Mesodermal cell (in vitro differentiated cells): ENCODE data around the gene PDCL3.
A peak's percentile ranks its signal among the peaks of the same experiment; 100 is the strongest.

Experiments
- H3K27ac ChIP-seq: 2 replicates; pipeline ENCODE4 v1.7.0; 2013; ENCODE audit warnings: mild to moderate bottlenecking, low read depth, low read length, moderate library complexity; ENCODE audit not compliant: severe bottlenecking
- H3K36me3 ChIP-seq: 2 replicates; pipeline ENCODE4 v1.7.1; 2013; ENCODE audit warnings: mild to moderate bottlenecking, low read length, moderate library complexity; ENCODE audit not compliant: control insufficient read depth, insufficient read depth
- H3K4me1 ChIP-seq: one replicate; pipeline ENCODE4 v1.7.1; 2013; ENCODE audit warnings: mild to moderate bottlenecking, low read length; ENCODE audit not compliant: insufficient read depth, control insufficient read depth, poor library complexity, severe bottlenecking
- H3K4me3 ChIP-seq: 2 replicates; pipeline ENCODE4 v1.7.0; 2013; ENCODE audit warnings: low read length, control low read depth, mild to moderate bottlenecking; ENCODE audit not compliant: insufficient read depth, poor library complexity, severe bottlenecking; ENCODE audit errors: extremely low read depth
- H3K9me3 ChIP-seq: 2 replicates; pipeline ENCODE4 v1.7.1; 2013; ENCODE audit warnings: mild to moderate bottlenecking, low read length, moderate library complexity; ENCODE audit not compliant: control insufficient read depth
- WGBS, 2 experiments: methylation state at CpG; one replicate each; pipeline ENCODE4 v1.1.5; 2013; ENCODE audit warnings: missing lambda C conversion rate in 2 of 2; ENCODE audit not compliant: insufficient coverage in 2 of 2; 5-methylcytosine and 5-hydroxymethylcytosine counted together

PDCL3 gene

DNA sequence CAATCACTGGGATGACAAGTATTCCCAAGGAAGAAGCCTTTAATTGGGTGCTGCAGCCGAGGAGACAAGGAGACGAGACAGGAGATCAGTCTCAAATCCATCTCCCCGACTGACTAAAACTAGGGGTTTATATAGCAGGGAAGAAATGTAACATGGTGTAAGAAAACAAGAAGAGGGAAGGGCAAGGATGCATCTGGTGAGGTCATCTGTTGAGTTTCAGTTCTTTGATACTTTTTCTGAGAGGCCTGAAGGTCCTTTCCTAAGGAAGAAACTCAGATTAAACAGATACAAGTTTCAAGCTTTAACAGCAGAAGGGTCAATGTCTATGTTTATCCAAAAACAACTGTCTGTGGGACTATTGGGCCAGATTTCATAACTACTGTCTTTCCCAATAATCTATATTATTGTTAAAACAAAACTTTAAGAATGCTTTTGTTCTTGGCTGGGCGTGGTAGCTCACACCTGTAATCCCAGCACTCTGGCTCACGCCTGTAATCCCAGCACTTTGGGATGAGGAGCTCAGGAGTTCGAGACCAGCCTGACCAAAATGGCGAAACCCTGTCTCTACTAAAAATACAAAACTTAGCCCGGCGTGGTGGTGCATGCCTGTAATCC lies 2.5 kb upstream of the PDCL3 start:
- 90 to 98% methylated on average over 6 to 9 of the region's 9 CpGs for WGBS, 2 experiments

DNA sequence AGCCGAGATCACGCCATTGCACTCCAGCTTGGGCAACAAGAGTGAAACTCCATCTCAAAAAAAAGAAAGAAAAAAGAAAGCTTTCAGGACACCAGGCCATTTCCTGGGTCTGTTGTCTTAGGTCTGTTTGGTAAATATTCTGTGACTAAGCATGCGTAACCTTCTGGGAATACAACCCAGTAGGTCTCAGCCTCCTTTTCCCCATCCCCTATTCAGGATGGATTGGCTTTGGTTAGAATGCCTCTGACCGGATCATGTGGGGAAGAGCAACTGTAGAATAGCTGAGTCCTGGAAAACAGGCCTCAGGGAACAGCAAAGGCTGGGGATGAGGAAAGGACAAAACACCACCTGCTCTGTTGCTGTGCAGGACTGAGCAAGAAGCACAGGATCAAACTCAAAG lies 1.6 kb upstream of the PDCL3 start:
- no peak overlapping the region for H3K4me3 ChIP-seq
- peaks cover 3% of the 10 kb centered on the region for H3K36me3 ChIP-seq
- no peaks in the 10 kb centered on the region for H3K4me1 ChIP-seq
- 100% methylated on average over 1 to 2 of the region's 4 CpGs for WGBS, 2 experiments
- no peak overlapping the region for H3K27ac ChIP-seq
- H3K9me3 ChIP-seq, result no peaks in the 10 kb centered on the region

More for the DNA sequence above, 2.5 kb upstream of the PDCL3 start:
- H3K36me3 ChIP-seq, result peaks cover 3% of the 10 kb centered on the region
- no peak overlapping the region for H3K4me3 ChIP-seq
- H3K4me1 ChIP-seq, result no peaks in the 10 kb centered on the region
- no peak overlapping the region for H3K27ac ChIP-seq
- no peaks in the 10 kb centered on the region for H3K9me3 ChIP-seq

DNA sequence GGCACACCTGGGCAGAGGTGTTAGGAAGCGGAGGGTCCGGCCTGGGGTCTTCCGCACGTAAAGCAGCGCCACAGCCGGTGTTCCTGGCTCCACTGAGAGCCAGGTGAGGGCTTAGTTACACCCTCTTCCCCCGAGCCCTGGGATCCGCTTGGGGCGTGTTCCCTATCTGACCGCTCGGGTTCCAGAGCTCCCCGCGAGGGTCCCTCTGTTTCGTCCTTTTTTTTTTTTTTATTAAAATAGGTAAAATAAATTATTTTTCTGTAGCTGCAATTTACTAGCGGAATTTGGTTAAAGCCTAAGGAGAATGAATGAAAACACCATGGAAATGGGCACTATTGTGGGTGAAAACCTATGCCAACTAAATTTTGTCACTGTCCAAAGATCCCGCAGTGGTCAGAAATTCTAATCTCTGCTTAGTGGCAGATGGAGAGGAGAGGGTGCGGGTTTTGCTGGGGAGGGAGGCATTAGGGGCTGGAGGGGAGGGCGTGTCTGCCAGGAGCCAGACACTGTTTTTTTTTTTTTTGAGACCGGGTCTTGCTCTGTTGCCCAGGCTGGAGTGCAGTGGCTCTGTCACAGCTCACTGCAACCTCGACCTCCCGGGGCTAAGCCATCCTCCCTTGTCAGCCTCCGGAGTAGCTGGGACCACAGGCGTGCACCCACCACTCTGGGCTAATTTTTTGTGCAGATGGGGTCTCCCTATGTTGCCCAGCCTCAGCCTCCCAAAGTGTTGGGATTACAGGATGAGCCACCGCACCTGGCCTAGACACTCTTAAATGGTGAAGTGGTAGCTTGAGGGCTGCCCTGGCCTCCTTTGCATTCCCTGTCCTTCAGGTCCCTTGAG lies 834 bp downstream of the PDCL3 start:
- WGBS, 2 experiments, result 49% methylated on average over 13 to 15 of the region's 24 CpGs
- peak overlapping the region; percentile 92 for H3K27ac ChIP-seq
- H3K4me1 ChIP-seq, result no peaks in the 10 kb centered on the region
- H3K36me3 ChIP-seq, result peaks cover 16% of the 10 kb centered on the region
- H3K4me3 ChIP-seq, result peak overlapping the region; percentile 82
- H3K9me3 ChIP-seq, result no peaks in the 10 kb centered on the region

DNA sequence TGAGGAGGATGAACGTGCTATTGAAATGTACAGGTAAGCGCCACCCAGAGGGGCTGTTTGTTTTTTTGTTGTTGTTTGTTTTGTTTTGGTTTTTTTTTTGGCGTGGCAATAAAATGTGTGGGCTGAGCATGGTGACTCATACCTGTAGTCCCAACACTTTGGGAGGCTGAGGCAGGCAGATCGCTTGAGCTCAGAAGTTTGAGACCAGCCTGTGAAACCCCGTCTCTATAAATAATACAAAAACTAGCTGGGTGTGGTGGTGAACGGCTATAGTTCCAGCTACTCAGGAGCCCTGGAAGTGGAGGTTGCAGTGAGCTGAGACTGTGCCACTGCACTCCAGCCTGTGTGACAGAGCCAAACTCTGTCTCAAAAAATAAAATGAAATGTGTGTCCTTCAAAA lies 6.2 kb downstream of the PDCL3 start:
- Histone ChIP-seq H3K4me3 (no peak overlapping the region), H3K36me3 (peaks cover 63% of the 10 kb centered on the region), H3K27ac (no peak overlapping the region), H3K9me3 (no peaks in the 10 kb centered on the region), H3K4me1 (no peaks in the 10 kb centered on the region)
- WGBS, 2 experiments, result 90 to 100% methylated on average over 2 to 5 of the region's 6 CpGs

DNA sequence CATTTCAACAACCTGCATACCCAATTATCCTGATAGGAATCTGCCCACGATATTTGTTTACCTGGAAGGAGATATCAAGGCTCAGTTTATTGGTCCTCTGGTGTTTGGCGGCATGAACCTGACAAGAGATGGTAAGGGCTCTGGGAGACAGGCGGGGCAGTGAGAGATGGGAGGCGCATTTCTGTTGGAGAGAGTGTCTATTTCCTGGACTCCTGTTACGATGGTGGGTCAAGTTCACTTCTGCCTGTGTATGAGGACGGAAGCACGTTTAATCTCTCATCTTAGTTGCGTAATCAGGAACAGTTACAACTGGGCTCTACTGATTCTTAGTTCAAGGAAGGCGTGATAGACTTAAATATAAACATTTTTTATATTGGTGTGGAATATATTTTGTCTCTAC lies 8.9 kb downstream of the PDCL3 start:
- peaks cover 65% of the 10 kb centered on the region for H3K36me3 ChIP-seq
- H3K4me3 ChIP-seq, result no peak overlapping the region
- WGBS, 2 experiments, result 95 to 96% methylated on average over 6 to 8 of the region's 9 CpGs
- no peaks in the 10 kb centered on the region for H3K4me1 ChIP-seq
- no peak overlapping the region for H3K27ac ChIP-seq
- no peaks in the 10 kb centered on the region for H3K9me3 ChIP-seq

DNA sequence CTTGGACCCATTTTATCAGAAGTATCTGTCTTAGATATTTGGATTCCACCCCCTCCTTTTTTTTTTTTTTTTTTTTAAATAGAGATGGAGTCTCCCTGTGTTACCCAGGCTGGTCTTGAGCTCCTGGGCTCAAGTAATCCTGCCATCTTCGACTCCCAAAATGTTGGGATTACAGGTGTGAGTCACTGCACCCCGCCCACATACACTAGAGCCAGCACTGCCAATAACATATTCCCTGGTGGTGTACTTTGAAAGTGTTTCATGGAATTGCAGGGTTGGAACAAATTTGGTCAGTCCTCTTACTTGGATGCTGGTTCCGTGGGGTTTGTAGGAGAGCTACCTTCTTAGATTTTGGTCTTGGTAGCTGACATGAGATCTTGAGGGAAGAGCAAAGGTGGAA lies 15.0 kb downstream of the PDCL3 start:
- Histone ChIP-seq H3K4me1 (no peaks in the 10 kb centered on the region), H3K36me3 (peaks cover 20% of the 10 kb centered on the region), H3K4me3 (no peak overlapping the region), H3K9me3 (no peaks in the 10 kb centered on the region), H3K27ac (no peak overlapping the region)
- whole genome bisulfite sequencing, 2 experiments, result 78 to 100% methylated on average over 1 of the region's 3 CpGs

DNA sequence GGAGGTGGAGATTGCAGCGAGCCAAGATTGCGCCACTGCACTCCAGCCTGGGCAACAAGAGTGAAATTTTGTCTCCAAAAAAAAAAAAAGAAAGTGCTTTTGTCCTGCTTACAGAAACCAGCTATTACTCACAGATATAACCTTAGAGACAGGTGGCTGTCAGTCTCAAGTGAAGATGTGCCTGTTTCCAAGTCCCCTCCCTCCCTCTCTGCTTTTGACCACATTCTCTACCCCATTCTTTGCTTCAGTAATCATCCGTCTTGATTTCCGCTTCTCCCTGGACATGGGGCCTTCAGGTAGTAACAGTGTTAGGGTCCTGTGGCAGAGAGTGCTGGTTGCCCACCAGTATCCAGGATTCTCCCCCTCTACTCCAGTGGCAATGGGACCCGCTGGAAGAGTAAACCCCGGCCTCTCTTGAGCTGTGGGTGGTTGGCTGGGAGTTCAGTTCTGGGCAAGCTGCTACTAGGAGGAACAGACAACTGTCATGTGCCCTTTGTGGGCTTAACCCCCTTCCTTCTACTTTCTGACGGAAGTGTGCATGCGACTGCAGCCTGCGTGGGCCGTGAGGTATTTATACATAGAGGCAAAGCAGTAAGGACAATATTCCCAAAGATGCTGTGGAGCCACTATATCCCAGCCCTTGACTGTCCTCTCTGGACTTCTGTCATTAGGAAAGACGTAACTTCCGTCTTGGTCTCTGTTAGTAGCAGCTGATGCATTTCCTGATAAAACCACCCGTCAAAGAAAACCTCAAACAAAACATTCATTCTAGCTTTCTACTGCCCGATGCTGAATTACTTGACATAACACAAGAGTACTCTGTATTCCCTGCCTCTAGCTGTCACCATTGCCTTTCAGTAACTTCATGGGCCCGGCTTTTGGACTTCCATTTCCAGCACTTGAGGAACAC lies 17.8 kb downstream of the PDCL3 start:
- WGBS, 2 experiments, result 85 to 86% methylated on average over 6 to 8 of the region's 15 CpGs
- Histone ChIP-seq H3K4me1 (no peaks in the 10 kb centered on the region), H3K36me3 (peaks cover 12% of the 10 kb centered on the region), H3K4me3 (no peak overlapping the region), H3K27ac (no peak overlapping the region), H3K9me3 (no peaks in the 10 kb centered on the region)

DNA sequence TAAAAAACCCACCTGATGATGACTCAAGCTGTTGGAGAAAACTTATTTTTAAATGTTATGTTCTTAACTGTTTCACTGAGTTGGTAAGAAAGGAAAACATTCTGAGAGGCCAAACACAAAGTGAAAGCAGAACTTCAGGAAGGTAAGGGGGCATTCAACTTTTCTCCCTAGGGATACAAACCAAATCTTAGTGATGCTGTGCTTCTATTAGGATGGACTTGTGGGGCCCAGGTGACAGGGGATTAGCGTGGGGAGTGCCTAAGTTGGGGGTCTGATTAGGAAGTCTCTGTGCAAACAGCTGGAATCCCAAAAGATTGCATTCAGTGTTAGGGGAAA lies 18.5 kb downstream of the PDCL3 start:
- Histone ChIP-seq H3K9me3 (no peaks in the 10 kb centered on the region), H3K27ac (no peak overlapping the region), H3K4me3 (no peak overlapping the region), H3K4me1 (no peaks in the 10 kb centered on the region), H3K36me3 (peaks cover 8% of the 10 kb centered on the region)
- 60 to 100% methylated on average over 1 of the region's 1 CpG for WGBS, 2 experiments

DNA sequence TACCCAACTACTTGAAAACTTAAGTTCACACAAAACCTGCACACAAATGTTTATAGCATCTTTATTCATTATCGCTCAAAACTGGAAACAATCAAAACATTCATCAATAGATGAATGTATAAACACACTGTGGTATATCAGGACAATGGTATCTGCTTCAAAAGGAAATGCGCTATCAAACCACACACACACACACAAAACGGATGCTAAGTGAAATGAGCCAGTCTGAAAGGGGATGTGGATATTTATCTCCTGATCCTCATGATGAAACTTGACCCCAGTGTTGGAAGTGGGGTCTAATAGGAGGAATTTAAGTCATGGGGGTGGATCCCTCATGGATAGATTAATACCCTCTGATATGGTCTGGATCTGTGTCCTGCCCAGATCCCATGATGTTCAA lies 22.0 kb downstream of the PDCL3 start:
- Histone ChIP-seq H3K9me3 (no peaks in the 10 kb centered on the region), H3K36me3 (no peaks in the 10 kb centered on the region), H3K4me1 (no peaks in the 10 kb centered on the region), H3K4me3 (no peak overlapping the region), H3K27ac (no peak overlapping the region)
- WGBS, 2 experiments, result 86 to 100% methylated on average over 1 of the region's 3 CpGs

DNA sequence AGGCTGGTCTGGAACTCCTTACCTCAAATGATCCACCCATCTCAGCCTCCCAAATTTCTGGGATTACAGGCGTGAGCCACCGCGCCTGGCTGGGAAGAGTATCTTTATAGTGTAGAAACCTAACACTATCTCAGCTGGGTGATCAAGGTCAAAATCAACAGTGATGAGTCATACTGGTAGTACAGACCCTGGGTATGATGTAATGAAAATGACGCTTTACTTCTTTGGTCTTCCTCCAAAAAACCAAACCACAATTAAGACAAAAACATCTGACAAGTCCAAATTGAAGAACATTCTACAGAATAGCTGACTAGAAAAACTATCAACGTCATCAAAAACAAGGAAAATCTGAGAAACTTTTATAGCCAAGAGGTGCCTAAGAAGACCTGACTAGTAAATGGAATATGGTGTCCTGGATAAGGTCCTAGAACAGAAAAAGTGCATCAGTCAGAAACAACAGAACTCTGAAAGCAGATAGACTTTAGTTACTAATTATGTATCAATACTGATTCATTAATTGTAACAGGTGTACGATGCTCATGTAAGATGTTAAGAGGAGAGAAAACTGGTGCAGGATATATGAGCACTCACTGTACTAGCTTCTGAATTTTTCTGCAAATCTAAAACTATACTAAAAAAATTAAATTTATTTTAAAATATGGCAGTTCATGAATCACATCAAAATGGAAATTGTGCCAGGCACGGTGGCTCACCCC lies 25.4 kb downstream of the PDCL3 start:
- no peaks in the 10 kb centered on the region for H3K9me3 ChIP-seq
- H3K36me3 ChIP-seq, result no peaks in the 10 kb centered on the region
- no peak overlapping the region for H3K27ac ChIP-seq
- 100% methylated on average over 1 of the region's 7 CpGs; no CpG with 5 or more reads in 1 of the 2 experiments for WGBS, 2 experiments
- no peaks in the 10 kb centered on the region for H3K4me1 ChIP-seq
- H3K4me3 ChIP-seq, result no peak overlapping the region
